ENCODE measurements around the gene EIF4G2.

EIF4G2 gene

GRCh38 chr11:10761085-10761698 is 47.5 kb downstream of the EIF4G2 start:
- Histone ChIP-seq H3K4me3 (no peak overlapping the region), H3K27ac (no peak overlapping the region)
- no peak for TF ChIP-seq CTCF (IDR thresholded peaks at IDR 0.05)
- DNase-seq (ENCODE audit: low spot score) = no peak

GRCh38 chr11:10758957-10759356 is 49.8 kb downstream of the EIF4G2 start:
- DNase-seq (ENCODE audit: low spot score) = no peak
- no peak for TF ChIP-seq CTCF (IDR thresholded peaks at IDR 0.05)
- no peak overlapping the region for H3K4me3 ChIP-seq
- no peak overlapping the region for H3K27ac ChIP-seq

- no peak overlapping the region for H3K27ac ChIP-seq
- no peak for DNase-seq (ENCODE audit: low spot score)
- TF ChIP-seq CTCF (IDR thresholded peaks at IDR 0.05) = no peak
- H3K4me3 ChIP-seq = peak overlapping the region; percentile 94
Observed at GRCh38 chr11:10752486-10752885, 56.2 kb downstream of the EIF4G2 start.

GRCh38 chr11:10752061-10752460 is 56.7 kb downstream of the EIF4G2 start:
- H3K4me3 ChIP-seq = peak overlapping the region; percentile 94
- DNase-seq (ENCODE audit: low spot score) = no peak
- H3K27ac ChIP-seq = no peak overlapping the region
- no peak for TF ChIP-seq CTCF (IDR thresholded peaks at IDR 0.05)

GRCh38 chr11:10751581-10751940 is 57.2 kb downstream of the EIF4G2 start:
- peak overlapping the region; percentile 94 for H3K4me3 ChIP-seq
- H3K27ac ChIP-seq = peak overlapping the region; percentile 86 to 95
- DNase-seq (ENCODE audit: low spot score) = no peak
- TF ChIP-seq CTCF (IDR thresholded peaks at IDR 0.05) = no peak

- Histone ChIP-seq H3K4me3 (peak within 1 kb of the TSS; percentile 94), H3K27ac (peak within 1 kb of the TSS; percentile 86 to 95)
- TF ChIP-seq CTCF (IDR thresholded peaks at IDR 0.05) = no peak
- peak; percentile 98 for DNase-seq (ENCODE audit: low spot score)
Observed at GRCh38 chr11:10750838-10751580, 57.7 kb downstream of the EIF4G2 start, which contains the start of gene CTR9. TSS of gene CTR9 (plus strand) at chr11:10751246. CDS start at chr11:10751413, 167 bp downstream.

- Histone ChIP-seq H3K27ac (no peak overlapping the region), H3K4me3 (no peak overlapping the region)
- no peak for TF ChIP-seq CTCF (IDR thresholded peaks at IDR 0.05)
- DNase-seq (ENCODE audit: low spot score) = no peak
Observed at GRCh38 chr11:10749476-10749875, 59.2 kb downstream of the EIF4G2 start.
